Kidney glomerular epithelial cell (primary cell): Measurements from ENCODE around the gene SEMA6B.
"Not testable (repeated sequence)": the region's sequence is repeated elsewhere in the genome, so short reads cannot be mapped to it uniquely, and the experiment has no call there.

Source experiments
- DNase-seq: peaks from one replicate; lab custom pipeline; 2025; lab: John Stamatoyannopoulos, UW

Gene SEMA6B

DNA sequence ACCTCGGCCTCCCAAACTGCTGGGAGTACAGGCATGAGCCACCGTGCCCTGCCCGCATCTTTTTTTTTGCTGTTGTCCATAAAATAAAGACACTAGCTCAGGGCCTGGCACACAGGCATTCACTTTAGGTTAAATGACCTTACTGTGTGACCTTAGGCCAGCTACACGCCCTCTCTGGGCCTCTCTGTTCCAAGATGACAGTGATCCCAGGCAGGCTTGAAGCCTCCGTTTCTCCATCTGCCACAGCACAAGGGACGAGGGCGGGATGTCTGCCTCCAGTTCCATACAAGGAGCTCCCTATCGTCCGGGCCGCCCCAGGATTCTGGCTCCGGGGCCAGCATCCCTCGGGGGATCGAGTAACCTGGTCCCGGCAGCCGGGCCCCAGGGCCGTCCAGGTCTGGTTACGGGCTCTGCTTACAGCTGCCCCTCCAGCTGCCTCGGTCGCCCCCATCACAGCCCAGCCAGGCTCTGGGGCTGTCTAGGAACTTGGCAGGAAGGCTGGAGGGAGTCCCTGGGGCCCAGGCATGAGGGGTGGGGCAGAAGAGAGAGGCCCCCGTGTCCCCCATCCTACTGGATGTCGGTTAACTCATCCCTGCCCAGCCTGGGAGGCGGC is 11.9 kb upstream of the SEMA6B start:
- DNase-seq, result no peak

DNA sequence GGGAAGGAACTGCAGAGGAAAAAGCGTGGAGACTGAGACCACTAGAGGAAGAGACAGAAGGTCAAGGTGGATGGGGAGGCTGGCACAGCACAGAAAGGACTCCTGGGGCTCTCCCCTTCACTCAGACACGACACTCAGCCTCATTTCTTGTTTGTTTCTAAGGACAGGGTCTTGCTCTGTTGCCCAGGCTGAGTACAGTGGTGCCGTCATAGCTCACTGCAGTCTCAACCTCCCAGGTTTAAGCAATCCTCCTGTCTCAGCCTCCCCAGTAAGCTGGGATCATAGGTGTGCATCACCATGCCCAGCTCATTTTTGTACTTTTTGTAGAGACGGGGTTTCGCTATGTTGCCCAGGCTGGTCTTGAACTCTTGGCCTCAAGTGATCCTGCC is 11.4 kb upstream of the SEMA6B start:
- no peak for DNase-seq

DNA sequence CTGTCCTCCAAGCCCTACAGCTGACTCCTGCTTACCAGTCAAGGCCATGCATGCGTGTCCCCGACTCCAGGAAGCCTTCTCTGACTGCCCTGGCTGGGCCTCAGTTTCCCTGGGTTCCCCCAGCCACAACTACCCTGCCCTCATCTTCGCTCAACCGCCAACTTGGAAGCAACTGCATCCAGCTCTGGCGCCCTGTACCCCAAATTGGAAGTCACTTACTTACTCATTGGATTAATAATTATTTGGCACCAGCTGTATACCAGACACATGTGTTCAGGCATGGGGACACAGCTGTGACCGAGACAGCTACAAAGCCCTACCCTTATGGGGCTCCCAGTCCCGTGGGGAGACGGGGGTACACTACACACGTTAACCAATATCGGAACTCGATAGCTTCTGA is 10.9 kb upstream of the SEMA6B start:
- DNase-seq, result no peak

DNA sequence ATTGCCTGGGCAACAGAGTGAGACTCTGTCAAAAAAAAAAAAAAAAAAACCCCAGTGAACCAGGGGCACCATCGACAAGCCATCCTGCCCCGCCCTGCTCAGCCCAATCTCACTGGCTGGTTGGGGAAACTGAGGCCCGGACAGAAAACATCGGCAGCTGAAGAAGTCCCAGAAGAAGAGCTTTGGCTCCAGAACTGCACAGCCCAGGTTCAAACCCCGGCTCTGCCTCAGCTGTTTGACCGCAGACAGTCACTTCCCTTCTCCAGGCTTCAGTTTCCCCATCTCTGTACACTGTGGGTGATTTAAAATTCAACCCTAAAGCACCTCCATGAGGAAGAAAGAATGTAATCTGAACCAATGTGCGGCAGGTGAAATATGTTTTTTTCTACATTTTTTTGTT is 9.4 kb upstream of the SEMA6B start:
- DNase-seq, result no peak

DNA sequence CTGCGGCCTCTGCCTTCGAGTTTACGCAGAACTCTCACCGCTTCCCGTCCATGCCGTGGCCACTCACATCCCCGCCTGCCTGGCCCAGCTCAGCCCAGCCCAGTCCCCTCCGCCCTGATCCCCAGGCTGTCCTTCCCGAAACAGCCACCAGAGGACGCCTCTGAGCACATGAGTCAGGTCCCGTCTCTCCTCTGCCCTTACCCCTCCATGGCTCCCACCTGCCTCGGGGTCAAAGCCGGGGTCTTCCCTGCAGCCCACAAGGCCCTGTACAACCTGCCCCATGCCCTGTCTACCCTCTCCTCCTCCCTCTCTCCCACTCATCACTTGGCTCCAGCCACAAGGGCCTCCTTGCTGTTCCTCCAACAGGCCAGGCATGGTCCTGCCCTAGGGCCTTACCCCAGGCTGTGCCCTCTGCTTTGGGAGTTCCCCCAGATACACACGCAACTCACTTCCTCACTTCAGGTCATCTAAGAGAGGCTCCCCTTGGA is 8.1 kb upstream of the SEMA6B start:
- DNase-seq, result peak; percentile 8

DNA sequence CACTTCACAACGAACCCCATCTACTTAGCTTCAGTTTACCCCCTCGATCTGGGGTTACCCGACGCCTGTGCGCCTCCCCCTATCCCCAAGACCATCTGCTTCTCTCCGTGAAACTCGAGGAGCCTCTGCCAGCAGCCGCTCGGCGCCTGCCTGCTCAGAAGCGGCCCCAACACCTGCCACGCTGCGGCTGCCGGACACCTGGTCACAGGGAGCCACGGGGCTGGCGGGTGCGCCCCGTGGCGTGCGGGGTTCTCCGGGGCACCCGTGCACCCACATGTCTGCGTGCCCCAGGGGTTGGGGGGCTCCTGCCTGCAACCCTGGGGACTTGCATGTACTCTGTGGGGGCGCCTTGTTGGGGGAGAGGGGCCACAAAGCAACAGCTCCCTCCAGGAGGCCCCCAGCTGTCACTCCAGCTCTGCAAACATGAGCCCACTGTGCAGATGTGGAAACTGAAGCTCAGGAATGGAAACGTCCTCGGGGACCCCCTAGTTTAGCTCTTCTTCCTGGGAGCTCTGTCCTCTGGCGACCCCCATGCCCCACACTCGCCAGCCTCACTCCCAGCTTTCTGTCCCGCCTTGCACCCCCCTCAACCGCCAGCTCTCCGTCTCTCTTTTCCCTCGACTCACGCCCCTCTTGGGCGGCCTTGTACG is 7.0 kb upstream of the SEMA6B start:
- no peak for DNase-seq

DNA sequence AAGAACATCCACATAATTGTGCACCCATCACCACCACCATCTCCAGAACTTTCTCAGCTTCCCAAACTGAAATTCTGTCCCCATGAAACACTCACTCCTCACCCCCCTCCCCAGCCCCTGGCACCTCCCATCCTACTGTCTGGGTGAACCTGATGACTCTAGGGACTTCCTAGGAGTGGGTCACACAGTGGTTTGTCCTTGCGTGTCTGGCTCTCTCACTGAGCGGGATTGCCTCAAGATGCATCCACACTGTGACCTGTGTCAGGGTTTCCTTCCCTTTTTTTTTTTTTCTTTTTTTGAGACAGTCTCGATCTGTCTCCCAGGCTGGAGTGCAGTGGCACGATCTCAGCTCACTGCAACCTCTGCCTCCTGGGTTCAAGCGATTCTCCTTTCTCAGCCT is 4.1 kb upstream of the SEMA6B start:
- not testable (repeated sequence) for DNase-seq

DNA sequence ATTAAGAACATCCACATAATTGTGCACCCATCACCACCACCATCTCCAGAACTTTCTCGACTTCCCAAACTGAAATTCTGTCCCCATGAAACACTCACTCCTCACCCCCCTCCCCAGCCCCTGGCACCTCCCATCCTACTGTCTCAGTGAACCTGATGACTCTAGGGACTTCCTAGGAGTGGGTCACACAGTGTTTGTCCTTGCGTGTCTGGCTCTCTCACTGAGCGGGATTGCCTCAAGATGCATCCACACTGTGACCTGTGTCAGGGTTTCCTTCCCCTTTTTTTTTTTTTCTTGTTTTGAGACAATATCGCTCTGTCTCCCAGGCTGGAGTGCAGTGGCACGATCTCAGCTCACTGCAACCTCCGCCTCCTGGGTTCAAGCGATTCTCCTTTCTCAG is 2.6 kb upstream of the SEMA6B start:
- DNase-seq, result not testable (repeated sequence)

DNA sequence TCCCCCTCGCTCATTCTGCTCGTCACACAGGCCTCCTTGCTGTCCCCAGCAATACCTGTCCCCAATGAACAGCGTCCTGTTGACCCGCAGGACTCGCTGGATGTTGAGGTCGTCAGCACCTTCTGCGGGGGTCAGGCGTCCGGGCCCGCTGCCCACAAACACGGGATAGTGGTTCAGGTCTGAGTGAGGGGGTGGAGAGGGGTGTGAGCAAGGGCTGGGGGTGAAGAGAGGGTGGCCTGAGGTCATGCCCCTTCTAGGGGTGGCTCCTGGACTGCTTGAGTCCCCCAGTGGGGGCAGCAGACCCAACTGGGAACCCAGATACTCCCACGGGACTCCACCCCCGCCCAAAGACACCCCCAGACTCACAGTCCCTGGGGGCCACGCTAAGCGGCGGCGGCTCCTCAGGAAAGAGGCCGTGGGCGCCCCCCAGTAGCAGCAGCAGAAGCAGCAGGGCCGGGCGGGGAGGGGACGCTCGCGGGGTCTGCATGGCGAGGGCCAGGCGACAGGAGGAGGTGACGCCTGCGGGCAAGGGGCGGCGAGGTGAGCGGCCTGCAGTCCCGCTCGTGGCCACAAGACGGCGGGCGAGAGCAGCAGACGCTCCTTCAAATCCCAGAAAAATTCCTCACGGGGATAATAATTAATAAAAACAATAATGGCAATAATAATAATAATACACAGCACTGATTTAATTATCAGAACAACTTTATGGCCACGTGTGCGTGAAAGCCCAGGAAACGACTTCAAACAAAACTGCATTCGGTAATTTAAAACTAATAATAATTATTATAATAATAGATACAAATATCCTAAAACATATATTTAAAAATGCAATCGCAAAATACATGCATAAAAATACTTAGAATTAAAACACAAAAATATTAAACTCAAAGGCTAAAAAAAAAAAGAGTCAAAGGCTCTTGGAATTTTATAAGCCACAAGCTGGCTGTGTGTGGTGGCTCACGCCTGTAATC is 1.2 kb downstream of the SEMA6B start:
- DNase-seq, result no peak

DNA sequence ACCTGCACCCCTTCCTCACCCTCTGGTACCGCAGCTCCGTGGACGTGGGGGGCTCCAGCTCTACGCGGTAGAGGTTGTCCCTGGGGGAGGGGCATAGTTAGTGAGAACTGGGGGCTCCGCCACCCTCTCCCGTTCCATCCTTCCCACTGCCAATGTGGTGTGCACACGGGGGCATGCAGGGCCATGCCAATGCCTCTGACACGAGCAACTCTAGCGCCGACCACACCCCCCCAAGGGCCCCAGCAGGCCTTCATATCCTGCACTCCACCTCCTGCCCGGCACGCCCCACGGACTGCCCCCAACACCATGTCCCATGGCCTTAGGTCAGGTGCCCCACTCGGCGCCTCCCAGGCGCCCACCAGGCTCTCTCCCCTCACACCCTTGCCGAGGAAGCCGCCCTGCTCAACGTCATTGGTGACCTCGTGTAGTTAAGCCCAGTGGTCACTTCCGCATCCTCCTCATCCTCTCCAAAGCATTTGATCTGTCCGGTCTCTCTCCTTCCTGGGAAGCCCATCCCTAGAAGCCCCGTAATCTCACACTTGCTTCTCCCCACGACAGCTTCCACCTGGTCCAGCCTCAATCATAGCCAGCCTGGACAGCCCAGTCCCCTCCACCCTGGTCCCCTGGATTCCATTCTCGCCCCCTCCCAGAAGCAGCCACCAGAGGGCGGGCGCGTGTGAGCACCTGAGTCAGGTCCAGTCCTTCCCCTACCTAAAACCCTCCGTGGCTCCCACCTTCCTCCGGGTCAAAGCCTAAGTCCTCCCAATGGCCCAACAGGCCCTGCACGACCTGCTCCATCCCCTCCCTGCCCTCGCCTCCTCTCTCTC is 2.1 kb downstream of the SEMA6B start:
- DNase-seq, result no peak

DNA sequence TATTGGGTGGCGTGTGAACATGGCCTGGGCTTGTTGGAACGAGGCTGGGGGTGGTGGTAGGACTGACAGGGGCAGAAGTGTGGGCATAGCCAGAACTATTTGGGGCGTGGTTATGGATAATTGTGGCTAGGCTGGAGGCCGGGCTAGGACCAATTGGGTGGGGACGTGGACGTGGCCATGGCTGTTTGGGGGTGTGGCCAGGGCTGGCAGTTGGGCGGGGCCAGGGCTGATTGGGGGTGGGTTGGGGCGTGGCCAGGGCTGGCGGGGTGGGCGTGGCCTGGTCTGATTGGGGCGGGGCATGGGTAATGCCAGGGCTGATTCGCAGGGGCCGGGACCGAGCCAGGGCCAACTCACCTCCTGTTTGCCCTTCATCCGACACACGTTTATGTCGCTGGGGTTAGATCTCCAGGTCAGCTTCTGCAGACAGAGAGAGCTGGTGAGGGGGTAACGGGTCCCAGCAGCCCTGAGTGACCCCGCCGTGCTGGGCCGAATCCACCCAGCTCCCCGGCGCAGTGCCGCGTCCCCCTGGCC is 2.8 kb downstream of the SEMA6B start:
- no peak for DNase-seq

DNA sequence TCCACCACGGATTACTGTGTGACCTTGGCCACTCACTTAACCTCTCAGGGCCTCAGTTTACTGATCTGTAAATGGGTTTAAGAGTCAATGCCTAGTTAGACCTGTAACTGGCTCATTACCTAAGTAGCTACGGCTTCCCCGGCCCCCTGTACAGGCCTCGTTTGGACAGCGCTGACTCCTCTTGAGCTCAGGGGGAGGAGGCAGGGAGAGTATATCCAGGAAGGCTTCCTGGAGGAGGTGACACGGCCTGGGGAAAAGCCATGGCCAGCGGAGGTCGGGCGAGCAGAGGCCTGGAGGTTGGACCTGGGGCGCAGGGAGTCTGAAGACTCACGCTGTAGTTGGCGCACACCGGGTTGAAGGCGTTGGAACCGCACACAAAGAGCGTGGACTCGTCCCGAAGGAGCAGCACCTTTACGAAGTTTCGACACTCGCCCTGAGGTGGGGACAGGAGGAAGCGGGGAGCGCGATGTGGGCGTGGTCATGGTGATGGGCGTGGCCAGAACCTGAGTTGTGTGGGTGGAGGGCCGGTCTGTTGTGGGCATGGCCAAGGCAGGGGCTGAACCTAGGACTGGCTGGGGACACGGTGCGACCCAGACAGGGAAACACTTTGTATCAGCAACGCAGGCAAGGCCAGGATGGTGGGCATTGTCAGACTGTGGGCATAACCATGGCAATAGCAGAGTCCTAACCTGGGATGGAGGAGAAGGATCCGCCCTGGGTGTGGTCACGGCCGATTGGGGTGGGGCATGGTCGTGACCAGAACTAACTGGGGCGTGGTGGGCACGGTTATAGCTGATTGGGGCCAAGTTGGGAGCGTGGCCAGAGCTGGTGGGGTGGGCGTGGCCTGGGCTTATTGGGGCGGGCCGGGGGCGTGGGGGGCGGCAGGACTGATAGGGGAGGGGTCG is 3.6 kb downstream of the SEMA6B start:
- DNase-seq, result no peak

DNA sequence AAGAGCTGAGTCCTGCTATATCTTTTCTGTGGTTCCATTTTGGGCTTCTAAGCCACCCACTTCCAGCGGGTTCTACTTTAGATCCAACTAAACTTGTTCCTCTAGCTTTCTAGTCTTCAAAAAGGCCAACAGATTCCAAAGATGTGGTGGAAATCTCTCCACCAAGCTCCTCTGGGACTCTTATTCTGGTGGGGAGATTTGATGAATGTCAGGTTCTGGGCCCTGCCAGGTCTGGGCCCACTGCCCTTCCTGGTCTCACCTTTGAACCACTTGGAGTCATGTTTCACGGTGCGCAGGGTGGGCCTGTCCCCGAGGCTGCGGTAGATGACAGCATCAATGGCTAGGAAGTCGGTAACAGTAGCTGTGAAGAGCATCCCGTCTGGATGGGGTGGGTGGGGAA is 4.8 kb downstream of the SEMA6B start:
- DNase-seq, result no peak

DNA sequence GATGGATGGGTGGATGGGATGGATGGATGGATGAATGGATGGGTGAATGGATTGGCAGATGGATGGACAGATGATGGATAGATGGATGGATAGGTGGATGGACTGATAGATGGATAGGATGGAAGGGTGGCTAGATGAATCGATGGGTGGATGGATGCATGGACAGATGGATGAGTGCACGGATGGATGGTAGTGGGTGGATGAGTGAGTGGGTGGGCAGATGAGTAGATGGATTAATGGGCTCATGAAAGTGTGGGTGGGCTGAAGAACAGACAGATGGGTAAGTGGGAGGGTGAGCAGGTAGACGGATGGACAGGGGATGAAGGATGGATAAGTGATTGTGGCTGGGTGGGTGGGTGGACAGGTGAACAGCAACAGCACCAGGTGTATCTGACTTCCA is 5.7 kb downstream of the SEMA6B start:
- no peak for DNase-seq

DNA sequence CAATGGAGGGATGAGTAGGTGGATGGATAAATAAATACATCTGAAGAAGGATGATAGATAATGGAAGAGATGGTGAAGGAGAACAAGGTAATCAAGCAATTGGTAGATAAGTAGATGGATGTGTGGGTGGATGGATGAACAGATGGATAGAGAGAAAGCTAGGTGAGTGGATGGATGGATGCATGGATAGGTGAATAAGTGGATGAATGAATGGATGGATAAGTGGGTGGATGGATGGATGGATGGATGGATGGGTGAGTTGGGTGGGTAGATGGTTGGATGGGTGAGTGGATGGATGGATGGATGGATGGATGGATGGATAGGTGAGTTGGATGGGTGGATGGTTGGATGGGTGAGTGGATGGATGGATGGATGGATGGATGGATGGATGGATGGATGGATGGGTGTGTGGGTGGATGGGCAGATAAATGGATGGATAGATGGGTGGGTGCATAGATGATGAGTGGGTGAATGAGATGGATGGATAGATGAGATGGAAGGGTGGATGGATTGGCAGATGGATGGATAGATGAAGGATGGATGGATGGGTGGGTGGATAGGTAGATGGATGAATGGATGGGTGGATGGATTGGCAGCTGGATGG is 6.3 kb downstream of the SEMA6B start:
- DNase-seq, result no peak

DNA sequence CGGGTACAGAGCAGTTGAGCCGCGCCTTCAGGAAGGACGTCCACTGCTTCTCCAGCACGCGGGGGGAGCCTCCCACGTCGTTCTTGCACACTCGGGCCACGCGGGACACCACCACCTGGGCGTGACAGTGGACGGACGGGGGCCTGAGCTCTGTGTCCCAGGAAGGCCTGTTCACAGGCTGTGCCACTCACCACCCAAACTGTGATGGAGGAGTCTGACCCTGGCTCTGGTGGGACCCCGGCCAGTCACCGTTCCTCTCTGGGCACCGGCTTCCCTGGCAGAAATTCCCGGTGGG is 7.0 kb downstream of the SEMA6B start:
- DNase-seq, result no peak

DNA sequence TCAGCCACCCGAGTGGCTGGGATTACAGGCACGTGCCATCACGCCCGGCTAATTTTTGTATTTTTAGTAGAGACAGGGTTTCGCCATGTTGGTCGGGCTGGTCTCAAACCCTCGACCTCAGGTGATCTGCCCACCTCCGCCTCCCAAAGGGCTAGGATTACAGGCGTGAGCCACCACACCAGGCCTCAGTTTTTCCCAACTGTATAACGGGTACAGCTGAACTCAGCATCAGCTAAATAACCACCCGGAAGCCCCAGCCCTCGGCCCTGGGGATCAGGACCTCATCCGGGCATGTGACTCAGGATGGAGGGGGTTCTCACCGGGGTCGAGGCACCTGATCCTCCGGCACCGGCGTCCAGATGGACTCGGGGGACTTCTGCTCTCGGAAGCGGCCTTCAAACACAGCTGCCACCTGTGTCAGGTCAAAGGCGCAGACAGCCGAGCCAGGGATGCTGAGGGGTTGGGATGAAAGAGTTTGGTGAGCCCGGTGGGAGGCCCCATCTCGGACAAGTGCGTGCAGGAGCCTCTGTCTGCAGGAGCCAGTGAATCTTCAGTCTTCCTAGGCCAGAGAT is 8.9 kb downstream of the SEMA6B start:
- no peak for DNase-seq

DNA sequence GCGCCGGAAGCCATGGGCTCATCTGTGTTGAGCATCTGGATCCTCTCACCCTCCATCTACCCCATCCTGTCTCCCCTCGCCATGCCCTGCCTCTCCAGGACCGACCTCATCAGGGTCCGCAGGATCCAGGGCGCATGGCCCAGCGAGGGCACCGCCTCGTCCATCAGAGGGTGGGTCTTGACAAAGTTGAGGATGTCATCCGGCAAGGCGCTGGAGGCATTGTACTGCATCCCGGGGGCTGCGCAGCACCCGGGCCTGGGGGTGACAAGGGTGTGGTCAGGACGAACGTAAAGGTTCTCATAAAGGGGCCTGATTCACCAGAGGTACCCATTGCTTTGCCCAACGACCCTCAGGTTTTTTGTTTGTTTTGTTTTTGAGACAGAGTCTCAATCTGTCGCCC is 9.5 kb downstream of the SEMA6B start:
- DNase-seq, result no peak

DNA sequence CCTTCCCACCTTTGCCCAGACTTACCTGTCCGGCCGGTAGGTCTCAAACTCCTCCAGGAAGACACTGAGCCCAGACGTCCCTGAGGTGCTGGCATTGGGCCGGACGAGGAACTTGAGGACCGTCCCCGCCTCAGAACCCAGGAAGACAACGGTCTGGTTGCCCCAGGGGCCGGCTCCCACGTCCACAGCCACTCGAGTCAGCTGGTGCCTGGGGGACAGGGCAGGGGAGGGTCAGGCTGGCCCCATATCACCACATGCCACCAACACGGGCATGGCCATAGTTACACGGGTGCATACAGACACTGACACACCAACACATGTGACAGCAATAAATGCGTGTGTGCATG is 11.3 kb downstream of the SEMA6B start:
- no peak for DNase-seq
